Peyer's patch (tissue), 4 donors: ENCODE results near the gene GUCD1. TPM values are rescaled to one million over a fixed set of nuclear protein-coding genes. Genes with fewer than 3 reads are reported as not detected.

Source experiments
- DNase-seq, 3 donors: peaks; one replicate each; pipeline ENCODE4 v3.0.0-alpha.2; 2017 to 2019
- H3K27ac ChIP-seq, 4 donors: fragments of 200-600 bp; sonication (generic); one replicate each; pipeline ENCODE4 v1.5.1; 2016 to 2019
- H3K27me3 ChIP-seq, 2 donors: fragments of 200-600 bp; sonication (generic); one replicate each; pipeline ENCODE4 v1.5.1; 2019
- H3K36me3 ChIP-seq, 3 donors: fragments of 200-600 bp; sonication (generic); one replicate each; pipeline ENCODE4 v1.5.1; 2016 to 2019
- H3K4me1 ChIP-seq, 4 donors: fragments of 200-600 bp; sonication (generic); one replicate each; pipeline ENCODE4 v1.5.1; 2016 to 2019
- H3K4me3 ChIP-seq, 4 donors: fragments of 200-600 bp; sonication (generic); 1 replicate in 3 of 4; 2 replicates in 1 of 4; pipeline ENCODE4 v1.5.1; 2016 to 2019; ENCODE audit warnings: mild to moderate bottlenecking in 1 of 4
- H3K9me3 ChIP-seq, 4 donors: fragments of 200-600 bp; sonication (generic); one replicate each; pipeline ENCODE4 v1.5.1; 2016 to 2019; ENCODE audit warnings: mild to moderate bottlenecking in 1 of 4
- CTCF ChIP-seq, 6 experiments: fragments of 450-650 bp in 4 of 6; fragments of 200-600 bp in 2 of 6; sonication (generic) in 1 of 6; IDR thresholded peaks; one replicate each; pipeline ENCODE4 v1.5.1; 2017 to 2019; ENCODE audit warnings: antibody characterized with exemption in 6 of 6, mild to moderate bottlenecking in 3 of 6, moderate library complexity in 1 of 6
- POLR2A ChIP-seq, 2 donors: fragments of 450-650 bp; IDR thresholded peaks; one replicate each; pipeline ENCODE4 v1.5.1; 2017; ENCODE audit warnings: antibody characterized with exemption in 2 of 2, mild to moderate bottlenecking in 2 of 2, moderate library complexity in 2 of 2
- total RNA-seq, 4 donors: library from RNA; depleted of rRNA; stranded (reverse); fragments of >200 nt; gene quantifications; one replicate each; pipeline ENCODE4 v1.1.0, GENCODE V29; 2016

Gene GUCD1
- total RNA-seq, 4 donors from 2014 or later, result 167 to 585 (median 458) TPM

GRCh38 chr22:24592851-24593558 is 38.1 kb upstream of the GUCD1 start, which contains the start of gene LRRC75B:
Gene LRRC75B (minus strand): TSS chr22:24593073. CDS start chr22:24593039, 34 bp downstream.
- H3K9me3 ChIP-seq, result no peaks in the 10 kb centered on the region
- peaks cover 0 to 22% (median 0%) of the 10 kb centered on the region in 4 donors for H3K4me1 ChIP-seq
- peak; percentile 39 to 96 (median 93) for DNase-seq

GRCh38 chr22:24592058-24592850 is 37.3 kb upstream of the GUCD1 start:
- Histone ChIP-seq H3K9me3 (no peaks in the 10 kb centered on the region), H3K4me1 (peaks cover 0 to 22% (median 0%) of the 10 kb centered on the region in 4 donors), H3K4me3 (peak overlapping the region; percentile 51 to 97 (median 74)), H3K36me3 (peaks cover 0 to 22% (median 0%) of the 10 kb centered on the region in 3 donors), H3K27me3 (no peaks in the 10 kb centered on the region), H3K27ac (peak overlapping the region; percentile 52 to 95 (median 74))
- DNase-seq, result no peak
- no peak for TF ChIP-seq CTCF (IDR thresholded peaks at IDR 0.05)
- TF ChIP-seq POLR2A (IDR thresholded peaks at IDR 0.05), result no peak

More at GRCh38 chr22:24592851-24593558, 38.1 kb upstream of the GUCD1 start, which contains the start of gene LRRC75B:
- TF ChIP-seq CTCF (IDR thresholded peaks at IDR 0.05) (peak in 1 of 6 experiments; percentile 6), POLR2A (IDR thresholded peaks at IDR 0.05) (peak; percentile 68 to 86)
- Histone ChIP-seq H3K4me3 (peak within 1 kb of the TSS; percentile 51 to 97 (median 74)), H3K36me3 (peaks cover 0 to 15% (median 0%) of the 10 kb centered on the region in 3 donors), H3K27ac (peak within 1 kb of the TSS; percentile 52 to 95 (median 74)), H3K27me3 (no peaks in the 10 kb centered on the region)

GRCh38 chr22:24591286-24591830 is 36.4 kb upstream of the GUCD1 start:
- no peak overlapping the region for H3K4me3 ChIP-seq
- no peak for DNase-seq
- no peaks in the 10 kb centered on the region for H3K27me3 ChIP-seq
- H3K36me3 ChIP-seq, result peaks cover 0 to 24% (median 0%) of the 10 kb centered on the region in 3 donors
- H3K9me3 ChIP-seq, result no peaks in the 10 kb centered on the region
- H3K4me1 ChIP-seq, result peaks cover 0 to 22% (median 0%) of the 10 kb centered on the region in 4 donors
- no peak overlapping the region for H3K27ac ChIP-seq
- TF ChIP-seq CTCF (IDR thresholded peaks at IDR 0.05) (no peak), POLR2A (IDR thresholded peaks at IDR 0.05) (no peak)

- Histone ChIP-seq H3K36me3 (peaks cover 0 to 29% (median 0%) of the 10 kb centered on the region in 3 donors), H3K9me3 (no peaks in the 10 kb centered on the region), H3K4me3 (no peak overlapping the region), H3K27ac (no peak overlapping the region), H3K4me1 (peaks cover 0 to 22% (median 0%) of the 10 kb centered on the region in 4 donors), H3K27me3 (no peaks in the 10 kb centered on the region)
- DNase-seq, result no peak
- TF ChIP-seq POLR2A (IDR thresholded peaks at IDR 0.05) (no peak), CTCF (IDR thresholded peaks at IDR 0.05) (no peak)
These were observed 35.7 kb upstream of the GUCD1 start for GRCh38 chr22:24590596-24591173.

- Histone ChIP-seq H3K9me3 (no peaks in the 10 kb centered on the region), H3K4me3 (no peak overlapping the region), H3K36me3 (peaks cover 0 to 33% (median 0%) of the 10 kb centered on the region in 3 donors), H3K27me3 (no peaks in the 10 kb centered on the region), H3K27ac (no peak overlapping the region), H3K4me1 (peaks cover 0 to 22% (median 0%) of the 10 kb centered on the region in 4 donors)
- DNase-seq, result no peak
- TF ChIP-seq POLR2A (IDR thresholded peaks at IDR 0.05) (no peak), CTCF (IDR thresholded peaks at IDR 0.05) (no peak)
These were observed 34.6 kb upstream of the GUCD1 start for GRCh38 chr22:24589518-24590030.
